MCF 10A (cell line): ENCODE measurements around the gene ZKSCAN1. TPM values are rescaled to one million over a fixed set of nuclear protein-coding genes. Genes with fewer than 3 reads are reported as not detected.

Source experiments
- BruUV-seq: library from RNA; stranded (reverse); fragments of 400-500 nt; replicated peaks from 2 replicates; lab custom pipeline; 2021; lab: Mats Ljungman, UMichigan
- CTCF ChIA-PET: fragments of 300-600 bp; sonication (Branson Sonifier 250); formaldehyde crosslinking; extraction: SDS; loops from one replicate; lab custom pipeline; 2021; ENCODE audit warnings: antibody characterized with exemption, inconsistent platforms; lab: Yijun Ruan, JAX
- POLR2A ChIA-PET: fragments of 300-600, 350-650 bp; sonication (Branson Sonifier 250); formaldehyde crosslinking; extraction: SDS; loops from one replicate; lab custom pipeline; 2020; ENCODE audit warnings: antibody characterized with exemption, inconsistent platforms; lab: Yijun Ruan, JAX
- DNase-seq: peaks from one replicate; pipeline ENCODE4 v3.0.0-alpha.2; 2018; ENCODE audit not compliant: unreplicated experiment
- H3K27ac Mint-ChIP-seq: one replicate; pipeline ENCODE4 v1.8.0; 2022; ENCODE audit warnings: mild to moderate bottlenecking, low read depth, mixed read lengths; ENCODE audit not compliant: unreplicated experiment
- H3K27me3 Mint-ChIP-seq: one replicate; pipeline ENCODE4 v1.8.0; 2022; ENCODE audit warnings: mixed read lengths; ENCODE audit not compliant: insufficient read depth, unreplicated experiment
- H3K36me3 Mint-ChIP-seq: one replicate; pipeline ENCODE4 v1.8.0; 2022; ENCODE audit warnings: mild to moderate bottlenecking, moderate library complexity, mixed read lengths; ENCODE audit not compliant: insufficient read depth, unreplicated experiment
- H3K4me1 Mint-ChIP-seq: one replicate; pipeline ENCODE4 v1.8.0; 2022; ENCODE audit warnings: mixed read lengths; ENCODE audit not compliant: insufficient read depth, unreplicated experiment
- H3K4me3 Mint-ChIP-seq: one replicate; pipeline ENCODE4 v1.8.0; 2022; ENCODE audit warnings: mild to moderate bottlenecking, moderate library complexity, mixed read lengths; ENCODE audit not compliant: unreplicated experiment
- H3K9me3 Mint-ChIP-seq: one replicate; pipeline ENCODE4 v1.8.0; 2022; ENCODE audit warnings: mixed read lengths; ENCODE audit not compliant: unreplicated experiment
- intact Hi-C: fragments of 100-400 bp; cut with micrococcal nuclease; formaldehyde crosslinking; loops from 2 replicates; pipeline ENCODE4 v1.14.1; 2022
- total RNA-seq: library from RNA; stranded (reverse); gene quantifications from 2 replicates; pipeline ENCODE4 v1.2.3, GENCODE V29; 2022
- TF ChIP-seq, protein P1 (sequence below): fragments of 200-600 bp; IDR thresholded peaks from one replicate; pipeline ENCODE4 v1.8.0; 2022; ENCODE audit warnings: antibody characterized with exemption, mild to moderate bottlenecking; ENCODE audit not compliant: unreplicated experiment

Gene ZKSCAN1
- total RNA-seq, 1 experiment from 2014 or later: 80.2 TPM

- H3K27me3 Mint-ChIP-seq: no peaks in the 10 kb centered on the region
- peaks cover 6% of the 10 kb centered on the region for H3K4me1 Mint-ChIP-seq
- ChIA-PET CTCF (no interaction called here), POLR2A (interaction anchor here (1.0 to 1.2 kb wide), 2 partner anchors 10 to 24 kb away, joined by 4 read pairs; partner anchors contain the start of genes AP4M1 and MCM7)
- TF ChIP-seq, protein P1, sequence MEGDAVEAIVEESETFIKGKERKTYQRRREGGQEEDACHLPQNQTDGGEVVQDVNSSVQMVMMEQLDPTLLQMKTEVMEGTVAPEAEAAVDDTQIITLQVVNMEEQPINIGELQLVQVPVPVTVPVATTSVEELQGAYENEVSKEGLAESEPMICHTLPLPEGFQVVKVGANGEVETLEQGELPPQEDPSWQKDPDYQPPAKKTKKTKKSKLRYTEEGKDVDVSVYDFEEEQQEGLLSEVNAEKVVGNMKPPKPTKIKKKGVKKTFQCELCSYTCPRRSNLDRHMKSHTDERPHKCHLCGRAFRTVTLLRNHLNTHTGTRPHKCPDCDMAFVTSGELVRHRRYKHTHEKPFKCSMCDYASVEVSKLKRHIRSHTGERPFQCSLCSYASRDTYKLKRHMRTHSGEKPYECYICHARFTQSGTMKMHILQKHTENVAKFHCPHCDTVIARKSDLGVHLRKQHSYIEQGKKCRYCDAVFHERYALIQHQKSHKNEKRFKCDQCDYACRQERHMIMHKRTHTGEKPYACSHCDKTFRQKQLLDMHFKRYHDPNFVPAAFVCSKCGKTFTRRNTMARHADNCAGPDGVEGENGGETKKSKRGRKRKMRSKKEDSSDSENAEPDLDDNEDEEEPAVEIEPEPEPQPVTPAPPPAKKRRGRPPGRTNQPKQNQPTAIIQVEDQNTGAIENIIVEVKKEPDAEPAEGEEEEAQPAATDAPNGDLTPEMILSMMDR: no peak
- no peak for DNase-seq
- peaks cover 6% of the 10 kb centered on the region for H3K9me3 Mint-ChIP-seq
- H3K27ac Mint-ChIP-seq: no peak overlapping the region
- intact Hi-C loops: no loop called here
- no peak overlapping the region for H3K4me3 Mint-ChIP-seq
- BruUV-seq: no TSS peak
- peaks cover 79% of the 10 kb centered on the region for H3K36me3 Mint-ChIP-seq
Observed at GRCh38 chr7:100077205-100077604, 61.8 kb downstream of the ZKSCAN1 start.

GRCh38 chr7:100079024-100079560 is 63.7 kb downstream of the ZKSCAN1 start:
- TF ChIP-seq, protein P1: no peak
- H3K36me3 Mint-ChIP-seq: peaks cover 60% of the 10 kb centered on the region
- ChIA-PET CTCF (interaction anchor here (0.6 to 1.2 kb wide), 2 partner anchors 89 to 327 kb away, joined by 3 to 8 read pairs; no protein-coding TSS in a partner anchor), POLR2A (interaction anchor here (1.2 kb wide), 1 partner anchor 28 kb away, joined by 5 read pairs; no protein-coding TSS in a partner anchor)
- BruUV-seq: no TSS peak
- no peaks in the 10 kb centered on the region for H3K27me3 Mint-ChIP-seq
- DNase-seq: no peak
- H3K4me1 Mint-ChIP-seq: peaks cover 6% of the 10 kb centered on the region
- intact Hi-C loops: no loop called here
- H3K4me3 Mint-ChIP-seq: peak overlapping the region; percentile 84
- H3K9me3 Mint-ChIP-seq: no peaks in the 10 kb centered on the region
- no peak overlapping the region for H3K27ac Mint-ChIP-seq

- Mint-ChIP-seq H3K9me3 (no peaks in the 10 kb centered on the region), H3K27me3 (no peaks in the 10 kb centered on the region), H3K4me3 (peak overlapping the region; percentile 84), H3K27ac (peak overlapping the region; percentile 74), H3K4me1 (peaks cover 6% of the 10 kb centered on the region), H3K36me3 (peaks cover 41% of the 10 kb centered on the region)
- TF ChIP-seq, protein P1: no peak
- ChIA-PET POLR2A (interaction anchor here (0.6 to 2.1 kb wide), 22 partner anchors 9 to 755 kb away, joined by 3 to 14 read pairs (median 4); partner anchors contain the start of genes AP4M1, ARPC1A, COPS6 and MCM7), CTCF (interaction anchor here (0.6 to 1.2 kb wide), 4 partner anchors 10 to 638 kb away, joined by 3 to 4 read pairs (median 3); no protein-coding TSS in a partner anchor)
- TSS peak; percentile 63 for BruUV-seq
- intact Hi-C loops: loop anchor here (1.0 to 10.0 kb wide), 3 partner anchors 20 to 166 kb away; partner anchors contain the start of genes AP4M1, MCM7 and TRIM4
- no peak for DNase-seq
Observed at GRCh38 chr7:100080907-100081534, 65.6 kb downstream of the ZKSCAN1 start.
